HG03025 (cell line): ENCODE data around the gene ELK3.
"Not testable (repeated sequence)": the region's sequence is repeated elsewhere in the genome, so short reads cannot be mapped to it uniquely, and the experiment has no call there.

Source experiments
- ATAC-seq: cut with Tn5 transposase; IDR thresholded peaks from one replicate; pipeline ENCODE4 v1.9.1; 2021; ENCODE audit warnings: mild to moderate bottlenecking, moderate library complexity; ENCODE audit not compliant: unreplicated experiment, low FRiP score

The ELK3 gene

DNA sequence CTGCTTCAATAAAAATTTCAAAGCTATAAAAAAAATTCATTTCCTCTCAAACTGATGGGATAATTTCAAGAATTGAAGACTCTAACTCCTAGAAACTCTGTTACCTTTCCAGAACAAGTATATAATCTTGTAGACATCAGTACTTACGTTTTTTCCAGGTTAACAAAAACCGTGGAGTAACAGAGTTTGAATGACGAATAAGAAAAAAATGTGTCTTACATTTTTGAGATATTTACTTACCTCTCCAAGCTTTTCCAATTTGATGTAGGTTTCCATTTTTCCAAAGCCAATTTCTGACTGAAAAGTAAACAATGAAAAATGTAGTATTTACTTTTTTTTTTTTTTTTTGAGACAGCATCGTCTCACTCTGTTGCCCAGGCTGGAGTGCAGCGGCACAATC is 105.9 kb downstream of the ELK3 start:
- no peak for ATAC-seq

DNA sequence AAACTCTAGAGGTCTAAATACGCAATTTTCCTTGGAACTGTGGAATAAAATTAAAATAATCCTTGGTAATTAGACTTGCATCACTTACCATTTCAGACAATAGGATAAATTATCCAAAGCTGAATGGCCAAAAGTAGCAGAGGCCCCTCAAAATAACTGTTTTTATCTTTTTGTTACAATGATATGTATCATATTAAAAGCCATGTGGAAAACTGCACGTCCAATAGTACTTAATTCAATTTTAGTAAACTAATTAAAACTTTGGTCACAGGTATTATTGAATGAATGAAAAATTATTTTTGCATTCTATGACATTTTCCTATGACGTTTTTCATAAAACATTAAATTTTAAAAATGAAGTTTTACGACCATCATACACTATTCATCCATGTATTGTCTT is 107.6 kb downstream of the ELK3 start:
- ATAC-seq = no peak

- no peak for ATAC-seq
Observed at GRCh38 chr12:96302687-96303310, 108.6 kb downstream of the ELK3 start.

GRCh38 chr12:96303653-96304052 is 109.5 kb downstream of the ELK3 start:
- ATAC-seq = no peak

GRCh38 chr12:96305665-96306064 is 111.5 kb downstream of the ELK3 start:
- no peak for ATAC-seq

DNA sequence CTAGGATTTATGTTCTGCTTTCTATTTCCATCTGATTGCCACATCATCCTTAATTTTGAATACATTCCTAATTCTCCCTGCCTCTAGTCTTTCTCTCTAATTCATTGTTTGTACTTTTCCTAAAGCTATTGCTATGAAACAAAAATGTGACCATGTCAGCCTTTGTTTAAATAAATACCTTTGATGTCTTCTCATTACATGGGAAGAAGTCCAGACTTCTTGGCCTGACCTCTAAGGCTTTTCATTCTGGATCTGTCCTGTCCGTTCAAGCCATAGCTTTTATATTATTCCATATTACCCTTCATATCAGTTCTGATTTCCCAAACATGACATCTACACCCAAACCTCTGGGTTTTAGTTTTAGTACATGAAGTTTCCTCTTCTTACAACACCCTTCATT is 114.7 kb downstream of the ELK3 start:
- no peak for ATAC-seq

- no peak for ATAC-seq
Observed at GRCh38 chr12:96310067-96310466, 115.9 kb downstream of the ELK3 start.

- no peak for ATAC-seq
Observed at GRCh38 chr12:96311191-96311590, 117.0 kb downstream of the ELK3 start.

- ATAC-seq = no peak
Observed at GRCh38 chr12:96313606-96314005, 119.4 kb downstream of the ELK3 start.

GRCh38 chr12:96314723-96315122 is 120.5 kb downstream of the ELK3 start:
- no peak for ATAC-seq

GRCh38 chr12:96315741-96316481 is 121.7 kb downstream of the ELK3 start:
- not testable (repeated sequence) for ATAC-seq

GRCh38 chr12:96317801-96318200 is 123.6 kb downstream of the ELK3 start:
- not testable (repeated sequence) for ATAC-seq
